BLaER1 (cell line): ENCODE measurements around the gene LSS.
A peak's percentile ranks its signal among the peaks of the same experiment; 100 is the strongest.
"Not testable (repeated sequence)": the region's sequence is repeated elsewhere in the genome, so short reads cannot be mapped to it uniquely, and the experiment has no call there.

ENCODE experiments used
- H3K27ac ChIP-seq: shearing (Covaris generic); formaldehyde crosslinking; 2 replicates; pipeline ENCODE4 v1.8.1; 2022
- H3K27me3 ChIP-seq: shearing (Covaris generic); formaldehyde crosslinking; 2 replicates; pipeline ENCODE4 v1.8.1; 2022
- H3K36me3 ChIP-seq: shearing (Covaris generic); formaldehyde crosslinking; 2 replicates; pipeline ENCODE4 v1.8.1; 2022
- H3K4me1 ChIP-seq: shearing (Covaris generic); formaldehyde crosslinking; 2 replicates; pipeline ENCODE4 v1.8.1; 2022
- H3K4me2 ChIP-seq: shearing (Covaris generic); formaldehyde crosslinking; 2 replicates; pipeline ENCODE4 v1.8.1; 2022
- H3K4me3 ChIP-seq: shearing (Covaris generic); formaldehyde crosslinking; 2 replicates; pipeline ENCODE4 v1.8.1; 2022
- H3K9ac ChIP-seq: shearing (Covaris generic); formaldehyde crosslinking; 2 replicates; pipeline ENCODE4 v1.8.1; 2022
- H3K9me3 ChIP-seq: shearing (Covaris generic); formaldehyde crosslinking; 2 replicates; pipeline ENCODE4 v1.8.1; 2022
- H4K20me1 ChIP-seq: shearing (Covaris generic); formaldehyde crosslinking; 2 replicates; pipeline ENCODE4 v1.8.1; 2022
- Cebpa-rat ChIP-seq: shearing (Covaris generic); IDR thresholded peaks from 2 replicates; pipeline ENCODE4 v1.8.1; 2022

Gene LSS

DNA sequence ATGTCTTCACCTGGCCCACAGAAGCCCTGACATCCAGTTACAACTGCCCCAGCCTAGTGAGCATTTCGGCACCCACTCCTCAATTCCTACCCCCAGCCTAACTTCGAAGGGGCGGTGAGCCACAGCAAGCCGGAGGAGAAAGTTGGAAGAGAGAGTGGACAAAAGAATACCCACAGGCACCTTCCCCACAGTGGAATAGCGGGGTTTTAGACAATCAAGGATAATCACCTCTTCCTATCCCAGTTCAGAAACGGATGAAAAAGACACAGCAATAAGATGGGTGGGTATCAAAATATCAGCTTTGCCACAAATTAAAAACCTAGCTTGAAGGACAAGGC, 1.3 kb upstream of the LSS start:
- Histone ChIP-seq H3K4me1 (peaks cover 47% of the 10 kb centered on the region), H3K27me3 (no peaks in the 10 kb centered on the region), H3K36me3 (peaks cover 43% of the 10 kb centered on the region), H3K27ac (peak overlapping the region; percentile 86), H3K4me3 (peak overlapping the region; percentile 80), H4K20me1 (peaks cover 31% of the 10 kb centered on the region), H3K9me3 (no peaks in the 10 kb centered on the region; the same call in 1 of the 2 replicates), H3K4me2 (peak overlapping the region; percentile 98), H3K9ac (peak overlapping the region; percentile 90)
- TF ChIP-seq Cebpa-rat, result no peak

DNA sequence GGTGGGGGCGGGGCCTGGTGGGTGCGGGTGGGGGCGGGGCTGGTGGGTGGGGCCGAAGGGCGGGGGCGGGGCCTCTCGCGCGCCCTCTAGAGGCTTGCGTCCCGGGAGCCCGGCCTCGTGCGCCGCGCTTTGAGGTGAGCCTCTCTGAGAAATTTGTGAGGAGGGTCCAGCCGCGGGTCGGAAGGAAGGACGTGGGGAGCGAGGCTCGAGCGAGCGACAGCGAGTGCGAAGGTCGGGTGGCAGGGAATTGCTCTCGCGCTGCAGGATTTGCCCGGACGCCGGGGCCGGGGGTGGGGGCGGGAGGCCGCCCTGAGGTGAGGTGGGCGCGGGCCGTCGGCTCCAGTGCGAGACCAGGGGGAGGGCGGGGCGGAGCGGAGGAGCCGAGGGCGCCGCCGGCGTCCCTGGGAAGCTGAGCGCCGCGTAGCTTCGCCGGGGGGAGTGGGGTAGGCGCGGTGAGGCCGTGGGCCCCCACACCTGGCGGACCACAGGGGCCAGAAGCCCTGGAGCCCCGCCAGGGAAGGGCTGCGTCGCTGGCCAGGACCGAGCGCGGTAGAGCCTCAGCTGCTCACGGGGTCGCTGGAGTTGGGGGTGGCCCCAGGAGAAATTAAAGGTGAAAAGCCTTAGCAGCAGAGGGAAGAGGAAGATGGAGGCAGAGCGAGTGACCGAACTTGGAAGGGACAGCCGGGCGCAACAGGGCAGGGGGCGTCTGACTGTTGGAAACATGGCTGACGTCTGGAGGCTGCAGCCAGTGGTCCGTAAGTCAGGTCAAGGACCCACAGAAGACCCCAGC, 754 bp upstream of the LSS start:
- Histone ChIP-seq H4K20me1 (peaks cover 25% of the 10 kb centered on the region), H3K36me3 (peaks cover 37% of the 10 kb centered on the region)
- TF ChIP-seq Cebpa-rat, result no peak

DNA sequence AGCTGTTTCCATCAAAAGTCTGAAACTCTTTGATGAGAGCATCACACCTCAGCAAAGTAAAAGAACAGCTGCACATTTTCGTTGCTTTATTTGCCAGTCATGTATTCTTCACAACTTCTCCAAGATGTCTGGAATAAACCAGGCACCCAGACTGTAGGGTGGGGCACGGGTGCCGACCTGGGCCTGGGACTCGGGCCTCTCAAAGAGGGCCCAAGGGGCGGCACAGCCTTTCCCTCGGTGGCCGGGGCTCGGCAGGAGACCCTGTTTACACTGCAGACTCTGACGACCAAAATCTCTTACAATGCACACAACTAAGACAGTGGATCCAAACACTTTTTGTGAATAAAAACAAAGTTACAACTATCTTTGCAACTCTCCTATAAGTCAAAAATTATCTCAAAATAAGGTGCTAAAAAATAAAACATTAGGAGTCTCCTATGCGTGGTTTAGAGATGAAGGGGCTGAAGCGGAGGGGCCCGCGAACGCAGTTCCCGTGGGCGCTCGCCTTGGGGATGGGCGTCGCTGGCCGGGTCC, 696 bp downstream of the LSS start:
- peaks cover 25% of the 10 kb centered on the region for H4K20me1 ChIP-seq
- H3K9me3 ChIP-seq, result no peaks in the 10 kb centered on the region; the same call in 1 of the 2 replicates
- H3K9ac ChIP-seq, result peak overlapping the region; percentile 86
- peak overlapping the region; percentile 98 for H3K4me2 ChIP-seq
- H3K4me3 ChIP-seq, result peak overlapping the region; percentile 95
- H3K27me3 ChIP-seq, result no peaks in the 10 kb centered on the region
- H3K27ac ChIP-seq, result peak overlapping the region; percentile 86
- peaks cover 47% of the 10 kb centered on the region for H3K4me1 ChIP-seq
- H3K36me3 ChIP-seq, result peaks cover 27% of the 10 kb centered on the region
- TF ChIP-seq Cebpa-rat, result no peak

More for the DNA sequence above, 754 bp upstream of the LSS start:
- Histone ChIP-seq H3K9ac (peak overlapping the region; percentile 90), H3K27me3 (no peaks in the 10 kb centered on the region), H3K27ac (peak overlapping the region; percentile 86), H3K9me3 (no peaks in the 10 kb centered on the region; the same call in 1 of the 2 replicates), H3K4me1 (peaks cover 47% of the 10 kb centered on the region), H3K4me3 (peak overlapping the region; percentile 80), H3K4me2 (peak overlapping the region; percentile 98)

DNA sequence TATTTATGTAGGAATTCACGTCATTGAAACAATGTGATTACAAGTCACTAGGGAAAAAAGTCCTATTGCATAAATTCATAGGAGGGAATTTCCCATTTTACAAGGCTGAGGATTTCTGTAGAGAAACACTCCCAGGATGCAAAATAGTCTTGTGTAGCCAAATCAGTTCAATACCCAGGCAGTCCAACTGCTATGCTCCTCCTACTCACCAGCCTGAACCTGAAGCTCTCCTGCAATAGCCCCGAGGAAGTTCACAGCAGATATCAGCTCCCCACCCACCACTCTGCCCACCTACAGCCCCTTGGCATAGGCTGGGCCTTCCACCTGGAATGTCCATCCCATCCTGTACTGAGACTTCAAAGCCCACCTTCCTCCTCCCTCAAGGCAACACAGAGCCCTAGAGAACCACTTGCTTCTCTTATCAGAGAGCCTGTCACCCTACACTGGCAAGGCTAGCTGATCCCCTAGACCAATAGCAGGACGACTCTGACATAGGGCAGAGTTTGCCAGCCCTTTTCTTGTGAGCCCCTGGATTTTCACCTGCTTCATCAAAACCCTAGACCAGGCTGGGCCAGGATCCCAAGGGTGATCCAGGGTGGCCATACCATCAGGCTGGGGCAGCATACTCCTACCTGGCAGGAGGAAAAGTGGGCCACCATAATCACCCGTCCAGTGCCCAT, 1.5 kb downstream of the LSS start:
- no peaks in the 10 kb centered on the region; the same call in 1 of the 2 replicates for H3K9me3 ChIP-seq
- H4K20me1 ChIP-seq, result peaks cover 33% of the 10 kb centered on the region
- 0 out of 2 replicates have a peak overlapping the region, but pooled peaks have one; percentile 86 for H3K27ac ChIP-seq
- H3K4me3 ChIP-seq, result peak overlapping the region; percentile 95
- peaks cover 47% of the 10 kb centered on the region for H3K4me1 ChIP-seq
- H3K36me3 ChIP-seq, result peaks cover 27% of the 10 kb centered on the region
- H3K27me3 ChIP-seq, result no peaks in the 10 kb centered on the region
- H3K9ac ChIP-seq, result peak overlapping the region; percentile 86
- TF ChIP-seq Cebpa-rat, result no peak
- H3K4me2 ChIP-seq, result peak overlapping the region; percentile 98

DNA sequence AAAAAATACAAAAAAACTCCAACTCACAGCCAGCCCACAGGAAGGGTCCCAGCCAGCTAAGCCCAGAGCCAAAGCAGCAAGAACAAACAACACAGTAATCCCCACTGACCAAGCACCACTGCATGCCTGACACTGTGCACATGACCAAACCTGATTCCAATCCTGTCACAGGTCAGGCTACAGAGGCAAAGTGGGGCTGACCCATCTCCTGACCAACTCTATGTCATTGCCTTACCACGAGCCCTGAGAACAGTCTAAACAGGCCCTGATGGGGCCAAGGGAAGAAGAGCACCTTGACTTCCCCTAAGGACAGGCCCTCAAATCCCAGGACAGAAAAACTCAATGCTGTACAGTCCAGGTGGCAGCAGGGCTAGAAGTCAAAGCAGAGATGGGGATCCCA, 2.4 kb downstream of the LSS start:
- Histone ChIP-seq H3K9me3 (no peaks in the 10 kb centered on the region; the same call in 1 of the 2 replicates), H3K4me3 (no peak overlapping the region), H3K27me3 (no peaks in the 10 kb centered on the region), H3K4me2 (peak overlapping the region; percentile 98; the same call in 1 of the 2 replicates), H3K27ac (no peak overlapping the region), H4K20me1 (peaks cover 38% of the 10 kb centered on the region), H3K4me1 (peaks cover 42% of the 10 kb centered on the region), H3K9ac (no peak overlapping the region), H3K36me3 (peaks cover 27% of the 10 kb centered on the region)
- TF ChIP-seq Cebpa-rat, result no peak

DNA sequence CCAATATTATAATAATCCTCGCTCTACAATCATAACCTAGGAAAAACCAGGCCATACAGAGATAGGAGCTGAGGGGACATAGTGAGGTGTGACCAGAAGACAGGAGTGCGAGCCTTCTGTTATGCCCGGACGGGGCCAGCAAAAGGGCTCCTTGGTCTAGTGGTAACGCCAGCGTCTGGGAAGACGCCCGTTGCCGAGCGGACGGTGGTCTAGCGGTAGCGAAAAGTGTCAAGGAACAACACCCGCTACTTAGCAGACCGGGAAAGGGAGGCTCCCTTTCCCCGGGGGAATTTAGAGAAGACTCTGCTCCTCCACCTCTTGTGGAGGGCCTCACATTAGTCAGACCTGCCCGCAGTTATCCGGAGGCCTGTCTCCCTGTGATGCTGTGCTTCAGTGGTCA, 4.9 kb downstream of the LSS start:
- peaks cover 56% of the 10 kb centered on the region for H4K20me1 ChIP-seq
- not testable (repeated sequence) for H3K9ac ChIP-seq, H3K27me3 ChIP-seq, H3K27ac ChIP-seq, H3K4me2 ChIP-seq, H3K4me3 ChIP-seq, H3K9me3 ChIP-seq
- peaks cover 40% of the 10 kb centered on the region for H3K36me3 ChIP-seq
- H3K4me1 ChIP-seq, result peaks cover 39% of the 10 kb centered on the region

DNA sequence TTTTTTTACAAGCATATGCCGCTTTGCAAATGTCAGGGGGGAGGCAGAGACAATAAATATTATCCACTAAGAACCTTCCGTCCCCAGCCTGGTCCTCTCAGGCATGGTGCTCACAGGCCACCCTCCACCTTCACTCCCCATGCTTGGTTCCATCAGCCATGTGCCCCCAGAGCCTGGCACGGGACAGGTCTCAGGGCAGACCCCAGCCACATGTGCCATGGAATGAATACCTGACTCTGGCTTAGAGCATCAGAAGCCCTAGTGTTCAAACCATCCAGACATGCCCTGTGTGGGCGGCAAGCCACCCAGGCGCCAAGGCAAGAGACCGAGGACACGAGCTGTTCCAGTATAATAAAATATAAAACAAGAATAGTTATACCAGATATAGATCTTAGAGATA, 5.4 kb downstream of the LSS start:
- Histone ChIP-seq H3K4me2 (no peak overlapping the region), H3K4me3 (no peak overlapping the region), H3K9ac (no peak overlapping the region), H3K9me3 (no peaks in the 10 kb centered on the region; the same call in 1 of the 2 replicates), H3K36me3 (peaks cover 40% of the 10 kb centered on the region), H4K20me1 (peaks cover 56% of the 10 kb centered on the region), H3K27ac (no peak overlapping the region), H3K4me1 (peaks cover 38% of the 10 kb centered on the region), H3K27me3 (no peaks in the 10 kb centered on the region)
- no peak for TF ChIP-seq Cebpa-rat

DNA sequence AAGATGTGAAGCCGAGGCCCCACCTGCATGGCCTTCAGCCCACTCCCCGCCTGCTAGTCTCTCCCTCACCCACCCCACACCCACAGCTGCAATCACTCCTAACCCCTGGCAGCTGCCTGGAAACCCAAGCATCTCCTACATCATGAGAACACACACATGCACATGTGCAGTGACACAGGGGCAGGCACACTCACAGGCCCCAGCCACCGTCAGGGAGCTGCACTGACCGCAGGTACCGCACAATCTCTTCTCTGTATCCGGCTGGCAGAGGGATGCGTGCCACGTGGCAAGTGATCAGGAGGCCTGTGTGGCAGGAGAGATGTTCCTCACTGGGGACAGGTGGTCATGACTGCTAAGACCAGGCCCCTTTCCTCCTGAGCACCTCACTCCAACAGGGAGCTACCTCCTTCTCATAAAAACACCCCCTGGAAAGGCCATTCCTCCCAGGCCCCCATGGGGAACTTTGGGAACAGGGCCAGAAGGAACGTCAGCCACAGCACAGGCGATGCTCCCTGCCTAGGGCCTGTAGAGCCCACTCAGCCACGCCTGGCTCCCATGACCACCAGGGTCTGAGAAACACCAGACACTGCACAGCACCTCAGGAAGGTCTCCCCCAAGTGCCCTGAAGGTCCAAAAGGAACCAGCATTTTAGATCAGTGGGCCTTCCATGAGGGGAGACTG, 6.0 kb downstream of the LSS start:
- Histone ChIP-seq H3K4me3 (no peak overlapping the region), H3K4me2 (no peak overlapping the region), H3K27ac (no peak overlapping the region), H3K4me1 (peaks cover 34% of the 10 kb centered on the region), H3K27me3 (no peaks in the 10 kb centered on the region), H3K36me3 (peaks cover 40% of the 10 kb centered on the region), H3K9ac (no peak overlapping the region), H4K20me1 (peaks cover 52% of the 10 kb centered on the region), H3K9me3 (no peaks in the 10 kb centered on the region; the same call in 1 of the 2 replicates)
- no peak for TF ChIP-seq Cebpa-rat

DNA sequence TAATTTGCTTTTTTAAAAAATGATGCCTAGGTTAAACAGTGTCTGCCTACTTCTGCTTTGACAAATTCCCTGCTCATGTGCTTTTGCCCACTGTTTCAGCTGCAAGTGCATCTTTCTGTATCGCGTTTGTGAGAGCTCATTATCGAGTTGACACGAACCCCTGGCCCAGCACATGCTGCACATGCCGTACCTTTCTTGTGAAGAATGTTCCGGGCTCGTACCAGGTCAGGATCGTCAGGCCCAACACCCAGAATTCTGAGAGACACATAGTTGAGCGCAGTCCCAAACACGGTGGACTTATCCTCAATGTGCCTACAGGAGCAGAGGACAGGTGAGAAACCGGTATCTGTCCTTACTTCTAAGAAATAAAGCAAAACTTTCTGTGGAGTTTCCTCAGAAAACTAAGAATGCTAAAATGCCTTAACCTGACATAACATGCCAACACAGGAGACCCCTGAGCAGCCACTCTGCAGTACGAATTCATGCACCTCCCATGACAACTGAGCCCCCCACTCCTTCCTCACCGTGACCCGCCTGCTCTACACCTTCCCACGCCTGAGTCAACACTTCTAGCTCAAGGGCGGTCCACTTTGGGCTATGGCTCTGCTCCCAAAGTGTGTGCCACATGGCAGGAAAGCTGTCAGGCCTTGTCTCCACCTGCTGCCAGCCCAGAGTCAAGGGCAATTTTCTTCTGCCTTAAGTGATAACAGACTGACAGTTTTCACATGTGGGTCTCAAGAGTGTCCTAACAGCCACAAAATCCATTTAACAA, 6.7 kb downstream of the LSS start:
- no peak overlapping the region for H3K27ac ChIP-seq
- H3K27me3 ChIP-seq, result no peaks in the 10 kb centered on the region
- peaks cover 45% of the 10 kb centered on the region for H4K20me1 ChIP-seq
- no peaks in the 10 kb centered on the region; the same call in 1 of the 2 replicates for H3K9me3 ChIP-seq
- H3K36me3 ChIP-seq, result peaks cover 40% of the 10 kb centered on the region
- peaks cover 34% of the 10 kb centered on the region for H3K4me1 ChIP-seq
- no peak for TF ChIP-seq Cebpa-rat
- H3K4me2 ChIP-seq, result no peak overlapping the region
- H3K9ac ChIP-seq, result no peak overlapping the region
- H3K4me3 ChIP-seq, result no peak overlapping the region
